ENCODE data around the gene GIT1. TPM values are rescaled to one million over a fixed set of nuclear protein-coding genes. Genes with fewer than 3 reads are reported as not detected.

GIT1 gene, protein sequence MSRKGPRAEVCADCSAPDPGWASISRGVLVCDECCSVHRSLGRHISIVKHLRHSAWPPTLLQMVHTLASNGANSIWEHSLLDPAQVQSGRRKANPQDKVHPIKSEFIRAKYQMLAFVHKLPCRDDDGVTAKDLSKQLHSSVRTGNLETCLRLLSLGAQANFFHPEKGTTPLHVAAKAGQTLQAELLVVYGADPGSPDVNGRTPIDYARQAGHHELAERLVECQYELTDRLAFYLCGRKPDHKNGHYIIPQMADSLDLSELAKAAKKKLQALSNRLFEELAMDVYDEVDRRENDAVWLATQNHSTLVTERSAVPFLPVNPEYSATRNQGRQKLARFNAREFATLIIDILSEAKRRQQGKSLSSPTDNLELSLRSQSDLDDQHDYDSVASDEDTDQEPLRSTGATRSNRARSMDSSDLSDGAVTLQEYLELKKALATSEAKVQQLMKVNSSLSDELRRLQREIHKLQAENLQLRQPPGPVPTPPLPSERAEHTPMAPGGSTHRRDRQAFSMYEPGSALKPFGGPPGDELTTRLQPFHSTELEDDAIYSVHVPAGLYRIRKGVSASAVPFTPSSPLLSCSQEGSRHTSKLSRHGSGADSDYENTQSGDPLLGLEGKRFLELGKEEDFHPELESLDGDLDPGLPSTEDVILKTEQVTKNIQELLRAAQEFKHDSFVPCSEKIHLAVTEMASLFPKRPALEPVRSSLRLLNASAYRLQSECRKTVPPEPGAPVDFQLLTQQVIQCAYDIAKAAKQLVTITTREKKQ
- 20.1 and 22.9 TPM in 2 replicates for total RNA-seq
- polyA plus RNA-seq = 12.4 and 20.1 TPM in 2 replicates
- 13.0 and 21.2 TPM in 2 replicates for polyA plus RNA-seq (2012)
- polyA minus RNA-seq (ENCODE audit: low replicate concordance) = 17.9 and 37.3 TPM in 2 replicates

GRCh38 chr17:29589524-29590410 is at the start of gene GIT1:
TSS of gene GIT1 (minus strand) at chr17:29589648. CDS start at chr17:29589378, 270 bp downstream.
- Histone ChIP-seq H3K9me3 (ENCODE audit: control insufficient read depth, insufficient read depth, low read depth, low read length) (no peaks in the 10 kb centered on the region), H3K27ac (ENCODE audit: insufficient read depth, low read length) (peak within 1 kb of the TSS; percentile 61), H3K9ac (ENCODE audit: insufficient read depth, low read length) (peak within 1 kb of the TSS; percentile 47), H3K4me1 (ENCODE audit: control insufficient read depth, extremely low read depth, insufficient read depth, low read length) (peaks cover 20% of the 10 kb centered on the region), H2AFZ (ENCODE audit: low read length) (peak within 1 kb of the TSS; percentile 86), H3K79me2 (ENCODE audit: control insufficient read depth, insufficient read depth, low read length) (peaks cover 40% of the 10 kb centered on the region), H3K27me3 (ENCODE audit: control insufficient read depth, insufficient read depth, low read length) (no peaks in the 10 kb centered on the region), H3K4me2 (ENCODE audit: extremely low read depth, insufficient read depth, low read length) (peak within 1 kb of the TSS; percentile 94), H3K4me3 (replicated peaks in 1 of 4; ENCODE audit: control extremely low read depth in 1 of 4, insufficient read depth in 1 of 4, low read depth in 3 of 4, low read length in 4 of 4) (peak within 1 kb of the TSS; percentile 72 to 85 (median 80)), H3K36me3 (ENCODE audit: control insufficient read depth, insufficient read depth, low read length) (no peaks in the 10 kb centered on the region), H4K20me1 (ENCODE audit: control insufficient read depth, extremely low read depth, insufficient read depth, low read length) (no peaks in the 10 kb centered on the region)
- DNase-seq (ENCODE audit: low read depth in 2 of 2) = peak; percentile 79
- no peak for TF ChIP-seq EZH2 (IDR thresholded peaks at IDR 0.05; ENCODE audit: low read length, missing control alignments)
- TF ChIP-seq, protein P1, sequence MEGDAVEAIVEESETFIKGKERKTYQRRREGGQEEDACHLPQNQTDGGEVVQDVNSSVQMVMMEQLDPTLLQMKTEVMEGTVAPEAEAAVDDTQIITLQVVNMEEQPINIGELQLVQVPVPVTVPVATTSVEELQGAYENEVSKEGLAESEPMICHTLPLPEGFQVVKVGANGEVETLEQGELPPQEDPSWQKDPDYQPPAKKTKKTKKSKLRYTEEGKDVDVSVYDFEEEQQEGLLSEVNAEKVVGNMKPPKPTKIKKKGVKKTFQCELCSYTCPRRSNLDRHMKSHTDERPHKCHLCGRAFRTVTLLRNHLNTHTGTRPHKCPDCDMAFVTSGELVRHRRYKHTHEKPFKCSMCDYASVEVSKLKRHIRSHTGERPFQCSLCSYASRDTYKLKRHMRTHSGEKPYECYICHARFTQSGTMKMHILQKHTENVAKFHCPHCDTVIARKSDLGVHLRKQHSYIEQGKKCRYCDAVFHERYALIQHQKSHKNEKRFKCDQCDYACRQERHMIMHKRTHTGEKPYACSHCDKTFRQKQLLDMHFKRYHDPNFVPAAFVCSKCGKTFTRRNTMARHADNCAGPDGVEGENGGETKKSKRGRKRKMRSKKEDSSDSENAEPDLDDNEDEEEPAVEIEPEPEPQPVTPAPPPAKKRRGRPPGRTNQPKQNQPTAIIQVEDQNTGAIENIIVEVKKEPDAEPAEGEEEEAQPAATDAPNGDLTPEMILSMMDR (conservative IDR thresholded peaks at IDR 0.05 in 1 of 2, IDR thresholded peaks at IDR 0.05 in 1 of 2; ENCODE audit: low read depth in 1 of 2, low read length in 2 of 2) = no peak

- Histone ChIP-seq H3K27me3 (ENCODE audit: control insufficient read depth, insufficient read depth, low read length) (no peaks in the 10 kb centered on the region), H3K4me2 (ENCODE audit: extremely low read depth, insufficient read depth, low read length) (no peak overlapping the region), H3K79me2 (ENCODE audit: control insufficient read depth, insufficient read depth, low read length) (no peaks in the 10 kb centered on the region), H3K4me3 (replicated peaks in 1 of 4; ENCODE audit: control extremely low read depth in 1 of 4, insufficient read depth in 1 of 4, low read depth in 3 of 4, low read length in 4 of 4) (no peak overlapping the region), H3K9me3 (ENCODE audit: control insufficient read depth, insufficient read depth, low read depth, low read length) (no peaks in the 10 kb centered on the region), H2AFZ (ENCODE audit: low read length) (no peak overlapping the region), H3K27ac (ENCODE audit: insufficient read depth, low read length) (no peak overlapping the region), H3K9ac (ENCODE audit: insufficient read depth, low read length) (no peak overlapping the region), H3K36me3 (ENCODE audit: control insufficient read depth, insufficient read depth, low read length) (peaks cover 8% of the 10 kb centered on the region), H3K4me1 (ENCODE audit: control insufficient read depth, extremely low read depth, insufficient read depth, low read length) (no peaks in the 10 kb centered on the region), H4K20me1 (ENCODE audit: control insufficient read depth, extremely low read depth, insufficient read depth, low read length) (no peaks in the 10 kb centered on the region)
- no peak for DNase-seq (ENCODE audit: low read depth in 2 of 2)
- TF ChIP-seq, protein P1 (conservative IDR thresholded peaks at IDR 0.05 in 1 of 2, IDR thresholded peaks at IDR 0.05 in 1 of 2; ENCODE audit: low read depth in 1 of 2, low read length in 2 of 2) = no peak
- no peak for TF ChIP-seq EZH2 (IDR thresholded peaks at IDR 0.05; ENCODE audit: low read length, missing control alignments)
Measured at GRCh38 chr17:29633886-29634285, 44.4 kb upstream of the GIT1 start.

Measured in fibroblast of lung (primary cell).